Endothelial cell of umbilical vein (primary cell): ENCODE results near the gene WFIKKN1. TPM values are rescaled to one million over a fixed set of nuclear protein-coding genes. Genes with fewer than 3 reads are reported as not detected.

Source experiments
- BruUV-seq: library from RNA; stranded (reverse); fragments of 400-500 nt; replicated peaks from 2 replicates; lab custom pipeline; 2021; lab: Mats Ljungman, UMichigan
- CTCF ChIA-PET: fragments of 300-600, 350-600 bp; sonication (Branson Sonifier 250); formaldehyde crosslinking; loops from one replicate; lab custom pipeline; 2021; ENCODE audit warnings: antibody characterized with exemption, inconsistent platforms; lab: Charles Lee
- POLR2A ChIA-PET: fragments of 300-600, 350-600 bp; sonication (Branson Sonifier 250); formaldehyde crosslinking; loops from one replicate; lab custom pipeline; 2021; ENCODE audit warnings: antibody characterized with exemption, inconsistent platforms; lab: Charles Lee
- DNase-seq: peaks from one replicate; pipeline ENCODE4 v3.0.0-alpha.2; 2011; ENCODE audit warnings: low read depth, low spot score
- FAIRE-seq: peaks from 2 replicates; lab custom pipeline; 2011; peaks lifted over from hg19 to GRCh38; lab: Jason Lieb, UNC
- H2AFZ ChIP-seq: 2 replicates; pipeline ENCODE4 v1.6.0; 2012; ENCODE audit warnings: low read depth, low read length, control low read depth, inconsistent platforms
- H3K27ac ChIP-seq: 2 replicates; pipeline ENCODE4 v1.5.1; 2011; ENCODE audit warnings: low read depth, mild to moderate bottlenecking, control low read depth, low read length, moderate library complexity; ENCODE audit not compliant: insufficient read depth
- H3K27me3 ChIP-seq, 2 experiments: 2 replicates each; pipeline versions ENCODE4 v1.6.0 to v1.6.1; 2011; ENCODE audit warnings: low read length in 2 of 2, mixed read lengths in 1 of 2; ENCODE audit not compliant: control insufficient read depth in 2 of 2, insufficient read depth in 2 of 2
- H3K36me3 ChIP-seq, 2 experiments: 2 replicates in 1 of 2; 3 replicates in 1 of 2; pipeline ENCODE4 v1.5.1; 2011; ENCODE audit warnings: low read length in 2 of 2, mild to moderate bottlenecking in 1 of 2, moderate library complexity in 1 of 2; ENCODE audit not compliant: control insufficient read depth in 2 of 2, insufficient read depth in 2 of 2; ENCODE audit errors: extremely low read depth in 1 of 2
- H3K4me1 ChIP-seq: 3 replicates; pipeline ENCODE4 v1.5.1; 2011; ENCODE audit warnings: mild to moderate bottlenecking, low read length; ENCODE audit not compliant: control insufficient read depth, insufficient read depth; ENCODE audit errors: extremely low read depth
- H3K4me2 ChIP-seq: 2 replicates; pipeline ENCODE4 v1.6.1; 2011; ENCODE audit warnings: low read length, control low read depth, mixed read lengths; ENCODE audit not compliant: insufficient read depth
- H3K4me3 ChIP-seq, 3 experiments: fragments of 200-600 bp in 1 of 3; sonication (generic), shearing (Covaris generic) in 1 of 3; replicated peaks in 1 of 3; 2 replicates each; pipeline ENCODE4 v1.5.1; 2011 to 2016; ENCODE audit warnings: control low read depth in 3 of 3, low read length in 3 of 3, mild to moderate bottlenecking in 2 of 3, inconsistent platforms in 1 of 3, low read depth in 1 of 3, moderate library complexity in 1 of 3; ENCODE audit not compliant: insufficient read depth in 1 of 3
- H3K79me2 ChIP-seq: 2 replicates; pipeline ENCODE4 v1.6.0; 2012; ENCODE audit warnings: low read length, inconsistent platforms; ENCODE audit not compliant: control insufficient read depth, insufficient read depth
- H3K9ac ChIP-seq: replicated peaks from 2 replicates; pipeline ENCODE3; 2011; ENCODE audit warnings: low read length, control low read depth; ENCODE audit not compliant: insufficient read depth; ENCODE audit errors: extremely low read depth
- H3K9me1 ChIP-seq: replicated peaks from 3 replicates; pipeline ENCODE4 v1.6.0; 2011; ENCODE audit warnings: mild to moderate bottlenecking, low read length; ENCODE audit not compliant: control insufficient read depth, insufficient read depth; ENCODE audit errors: extremely low read depth
- H3K9me3 ChIP-seq: replicated peaks from 2 replicates; pipeline ENCODE4 v1.5.1; 2012; ENCODE audit warnings: low read length, inconsistent platforms; ENCODE audit not compliant: control insufficient read depth, insufficient read depth
- H4K20me1 ChIP-seq: replicated peaks from 2 replicates; pipeline ENCODE3; 2011; ENCODE audit warnings: mild to moderate bottlenecking, low read length; ENCODE audit not compliant: control insufficient read depth, insufficient read depth; ENCODE audit errors: extremely low read depth
- EZH2 ChIP-seq: IDR thresholded peaks from 2 replicates; pipeline ENCODE4 v1.6.1; 2012; ENCODE audit warnings: borderline replicate concordance, low read depth, mild to moderate bottlenecking, moderate library complexity, low read length, inconsistent platforms; ENCODE audit not compliant: severe bottlenecking
- FOS ChIP-seq: IDR thresholded peaks from 2 replicates; pipeline ENCODE4 v1.6.1; 2011; ENCODE audit warnings: mild to moderate bottlenecking, low read length, moderate library complexity, borderline replicate concordance; ENCODE audit not compliant: insufficient read depth
- GATA2 ChIP-seq: IDR thresholded peaks from 2 replicates; pipeline ENCODE4 v1.7.0; 2011; ENCODE audit warnings: low read depth, mild to moderate bottlenecking, moderate library complexity, mixed read lengths, low read length; ENCODE audit not compliant: insufficient read length, insufficient read depth
- JUN ChIP-seq: IDR thresholded peaks from 2 replicates; pipeline ENCODE4 v1.6.1; 2011; ENCODE audit warnings: borderline replicate concordance, low read depth; ENCODE audit not compliant: insufficient read length, insufficient read depth
- MYC ChIP-seq: IDR thresholded peaks from one replicate; pipeline ENCODE4 v1.6.1; 2011; ENCODE audit warnings: mild to moderate bottlenecking, low read depth, low read length
- POLR2A ChIP-seq: IDR thresholded peaks from 2 replicates; pipeline ENCODE4 v1.6.1; 2012; ENCODE audit warnings: low read depth, mild to moderate bottlenecking, control low read depth, low read length
- POLR2AphosphoS5 ChIP-seq: IDR thresholded peaks from 2 replicates; pipeline ENCODE4 v1.6.1; 2012; ENCODE audit warnings: low read depth, mild to moderate bottlenecking, control low read depth, low read length, moderate library complexity; ENCODE audit not compliant: insufficient read depth
- dilution Hi-C: fragments of 300-500 bp; cut with MboI; formaldehyde crosslinking; loops from one replicate; pipeline ENCODE4 v1.15.0; 2019; ENCODE audit warnings: low sequenced_read_pairs; ENCODE audit not compliant: extremely low pct_ligation_motif_present
- intact Hi-C: fragments of 100-400 bp; cut with micrococcal nuclease; formaldehyde crosslinking; loops from one replicate; pipeline ENCODE4 v1.10.0; 2022
- polyA plus RNA-seq, 4 experiments: library from polyadenylated mRNA; depleted of rRNA in 3 of 4; stranded (reverse) in 3 of 4; unstranded in 1 of 4; fragments of >200 nt; gene quantifications; 2 replicates each; pipeline versions ENCODE4 v1.2.1 to v1.2.3, GENCODE V29; 2011 to 2012; ENCODE audit warnings: missing spikeins in 1 of 4
- total RNA-seq: library from RNA; stranded (reverse); gene quantifications from 2 replicates; pipeline ENCODE4 v1.2.3, GENCODE V29; 2021
- TF ChIP-seq, protein P1 (sequence below), 2 donors: IDR thresholded peaks; 1 replicate in 1 of 2; 2 replicates in 1 of 2; pipeline ENCODE4 v1.5.1; 2011; ENCODE audit warnings: low read length in 2 of 2, mild to moderate bottlenecking in 2 of 2, moderate library complexity in 2 of 2, control low read depth in 1 of 2, inconsistent platforms in 1 of 2, low read depth in 1 of 2; ENCODE audit not compliant: insufficient read depth in 1 of 2; ENCODE audit errors: extremely low read depth in 1 of 2
- TF ChIP-seq, protein P2 (sequence below): IDR thresholded peaks from 2 replicates; pipeline ENCODE4 v1.6.1; 2011; ENCODE audit not compliant: insufficient read depth, insufficient read length

The WFIKKN1 gene
- total and polyA plus RNA-seq, 2 donors (not counting 3 experiments of a cell fraction or from before 2014, with no cell fraction given), result 0.06 to 0.40 TPM

GRCh38 chr16:645852-646678 is 15.3 kb downstream of the WFIKKN1 start:
- POLR2A ChIA-PET, result no interaction called here
- BruUV-seq, result no TSS peak

More at GRCh38 chr16:645852-646678, 15.3 kb downstream of the WFIKKN1 start:
- Histone ChIP-seq H3K4me2 (no peak overlapping the region), H3K9ac (no peak overlapping the region), H3K9me1 (no peaks in the 10 kb centered on the region), H3K79me2 (no peaks in the 10 kb centered on the region), H3K27me3 (no peaks in the 10 kb centered on the region), H3K27ac (no peak overlapping the region), H3K9me3 (no peaks in the 10 kb centered on the region), H3K4me1 (peaks cover 16% of the 10 kb centered on the region), H3K36me3 (no peaks in the 10 kb centered on the region), H2AFZ (no peak overlapping the region), H4K20me1 (no peaks in the 10 kb centered on the region), H3K4me3 (no peak overlapping the region)
- no peak for DNase-seq
- intact Hi-C loops, result no loop called here
- no peak for FAIRE-seq
- TF ChIP-seq MYC (no peak), JUN (no peak), FOS (no peak), EZH2 (no peak), POLR2A (no peak), POLR2AphosphoS5 (no peak), GATA2 (no peak)
- TF ChIP-seq, protein P1, sequence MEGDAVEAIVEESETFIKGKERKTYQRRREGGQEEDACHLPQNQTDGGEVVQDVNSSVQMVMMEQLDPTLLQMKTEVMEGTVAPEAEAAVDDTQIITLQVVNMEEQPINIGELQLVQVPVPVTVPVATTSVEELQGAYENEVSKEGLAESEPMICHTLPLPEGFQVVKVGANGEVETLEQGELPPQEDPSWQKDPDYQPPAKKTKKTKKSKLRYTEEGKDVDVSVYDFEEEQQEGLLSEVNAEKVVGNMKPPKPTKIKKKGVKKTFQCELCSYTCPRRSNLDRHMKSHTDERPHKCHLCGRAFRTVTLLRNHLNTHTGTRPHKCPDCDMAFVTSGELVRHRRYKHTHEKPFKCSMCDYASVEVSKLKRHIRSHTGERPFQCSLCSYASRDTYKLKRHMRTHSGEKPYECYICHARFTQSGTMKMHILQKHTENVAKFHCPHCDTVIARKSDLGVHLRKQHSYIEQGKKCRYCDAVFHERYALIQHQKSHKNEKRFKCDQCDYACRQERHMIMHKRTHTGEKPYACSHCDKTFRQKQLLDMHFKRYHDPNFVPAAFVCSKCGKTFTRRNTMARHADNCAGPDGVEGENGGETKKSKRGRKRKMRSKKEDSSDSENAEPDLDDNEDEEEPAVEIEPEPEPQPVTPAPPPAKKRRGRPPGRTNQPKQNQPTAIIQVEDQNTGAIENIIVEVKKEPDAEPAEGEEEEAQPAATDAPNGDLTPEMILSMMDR (IDR thresholded peaks at IDR 0.05; ENCODE audit: extremely low read depth in 1 of 2, insufficient read depth in 1 of 2, low read depth in 1 of 2, low read length in 2 of 2), result no peak
- TF ChIP-seq, protein P2, sequence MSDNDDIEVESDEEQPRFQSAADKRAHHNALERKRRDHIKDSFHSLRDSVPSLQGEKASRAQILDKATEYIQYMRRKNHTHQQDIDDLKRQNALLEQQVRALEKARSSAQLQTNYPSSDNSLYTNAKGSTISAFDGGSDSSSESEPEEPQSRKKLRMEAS, result no peak
- CTCF ChIA-PET, result interaction anchor here (1.2 kb wide), 1 partner anchor 56 kb away, joined by 3 read pairs; the partner anchor contains the start of gene RAB40C
- dilution Hi-C loops, result no loop called here
